HEK293 (cell line): Measurements from ENCODE around the gene LMAN1L.
A peak's percentile ranks its signal among the peaks of the same experiment; 100 is the strongest.

Source experiments
- KLF16 ChIP-seq: fragments of 450-650 bp; formaldehyde crosslinking; IDR thresholded peaks from 2 replicates; pipeline ENCODE4 v1.5.1; 2017; ENCODE audit warnings: missing biosample characterization, missing genetic modification characterization
- KLF7 ChIP-seq: fragments of 450-650 bp; formaldehyde crosslinking; IDR thresholded peaks from 2 replicates; pipeline ENCODE4 v1.5.1; 2016; ENCODE audit warnings: missing biosample characterization, missing genetic modification characterization, borderline replicate concordance
- MEIS1 ChIP-seq: sonication (generic); formaldehyde crosslinking; IDR thresholded peaks from 2 replicates; pipeline ENCODE4 v1.8.1; 2022; ENCODE audit warnings: missing genetic modification reagents, mild to moderate bottlenecking, borderline replicate concordance
- PRDM10 ChIP-seq: fragments of 450-650 bp; formaldehyde crosslinking; IDR thresholded peaks from 2 replicates; pipeline ENCODE4 v1.5.1; 2016; ENCODE audit warnings: missing biosample characterization, missing genetic modification characterization
- SETDB1 ChIP-seq: IDR thresholded peaks from one replicate; pipeline ENCODE4 v1.6.1; 2017; ENCODE audit warnings: mild to moderate bottlenecking, low read length, moderate library complexity, mixed read lengths; ENCODE audit not compliant: insufficient read length
- SP3 ChIP-seq: fragments of 450-650 bp; formaldehyde crosslinking; IDR thresholded peaks from 2 replicates; pipeline ENCODE4 v1.5.1; 2016; ENCODE audit warnings: missing biosample characterization, missing genetic modification characterization
- TCF7L2 ChIP-seq: IDR thresholded peaks from 2 replicates; pipeline ENCODE4 v1.6.1; 2011; ENCODE audit warnings: low read depth, mild to moderate bottlenecking, inconsistent platforms, low read length, moderate library complexity, borderline replicate concordance
- ZBTB17 ChIP-seq: fragments of 450-650 bp; formaldehyde crosslinking; IDR thresholded peaks from 2 replicates; pipeline ENCODE4 v1.5.1; 2016; ENCODE audit warnings: missing biosample characterization, missing genetic modification characterization
- ZBTB26 ChIP-seq: fragments of 450-650 bp; formaldehyde crosslinking; optimal IDR thresholded peaks from 2 replicates; pipeline ENCODE3; 2016; ENCODE audit warnings: missing biosample characterization, mild to moderate bottlenecking, missing genetic modification characterization
- ZBTB8A ChIP-seq: fragments of 450-650 bp; formaldehyde crosslinking; IDR thresholded peaks from 2 replicates; pipeline ENCODE4 v1.5.1; 2016; ENCODE audit warnings: missing biosample characterization, missing genetic modification characterization
- ZFHX2 ChIP-seq: fragments of 450-650 bp; formaldehyde crosslinking; conservative IDR thresholded peaks from 2 replicates; pipeline ENCODE4 v1.5.1; 2016; ENCODE audit warnings: missing biosample characterization, missing genetic modification characterization
- ZNF341 ChIP-seq: fragments of 450-650 bp; formaldehyde crosslinking; IDR thresholded peaks from 2 replicates; pipeline ENCODE4; 2016; ENCODE audit warnings: low read depth, missing biosample characterization, missing genetic modification characterization
- ZNF366 ChIP-seq: fragments of 450-650 bp; formaldehyde crosslinking; conservative IDR thresholded peaks from 2 replicates; pipeline ENCODE4 v1.5.1; 2016; ENCODE audit warnings: missing biosample characterization, missing genetic modification characterization
- ZNF501 ChIP-seq: fragments of 450-650 bp; formaldehyde crosslinking; IDR thresholded peaks from 2 replicates; pipeline ENCODE4 v1.5.1; 2016; ENCODE audit warnings: missing biosample characterization, missing genetic modification characterization
- ZNF518A ChIP-seq: fragments of 450-650 bp; formaldehyde crosslinking; conservative IDR thresholded peaks from 2 replicates; pipeline ENCODE4 v1.5.1; 2016; ENCODE audit warnings: low read depth, missing biosample characterization, missing genetic modification characterization
- ZNF629 ChIP-seq: fragments of 450-650 bp; formaldehyde crosslinking; IDR thresholded peaks from 2 replicates; pipeline ENCODE4 v1.5.1; 2017; ENCODE audit warnings: missing biosample characterization, missing genetic modification characterization
- TF ChIP-seq, protein P1 (sequence below): fragments of 450-650 bp; formaldehyde crosslinking; IDR thresholded peaks from 2 replicates; pipeline ENCODE4 v1.5.1; 2016; ENCODE audit warnings: missing biosample characterization, missing genetic modification characterization
- TF ChIP-seq, protein P2 (sequence below): fragments of 450-650 bp; formaldehyde crosslinking; IDR thresholded peaks from 2 replicates; pipeline ENCODE4 v1.5.1; 2016; ENCODE audit warnings: missing biosample characterization, missing genetic modification characterization

Gene LMAN1L

GRCh38 chr15:74781431-74782258, 31.0 kb upstream of the LMAN1L start, which contains the start of gene CSK (continued):
- TF ChIP-seq ZNF501 (tag by site-specific recombination) (peak; percentile 76), KLF7 (no peak), ZBTB26 (tag by site-specific recombination) (peak; percentile 16), SETDB1 (no peak), TCF7L2 (no peak), ZNF341 (tag by site-specific recombination) (peak; percentile 44; the same call in 1 of the 2 replicates), KLF16 (tag by site-specific recombination) (0 out of 2 replicates have a peak, but pooled peaks have one; percentile 23), ZNF366 (tag by site-specific recombination) (no peak), ZFHX2 (tag by site-specific recombination) (peak; percentile 70), ZNF518A (tag by site-specific recombination) (no peak), MEIS1 (CRISPR knock-in tag) (0 out of 2 replicates have a peak, but pooled peaks have one; percentile 7), ZNF629 (0 out of 2 replicates have a peak, but pooled peaks have one; percentile 31), ZBTB17 (tag by site-specific recombination) (peak; percentile 92), SP3 (tag by site-specific recombination) (peak; percentile 52), PRDM10 (tag by site-specific recombination) (no peak), ZBTB8A (tag by site-specific recombination) (0 out of 2 replicates have a peak, but pooled peaks have one; percentile 29)
- TF ChIP-seq, protein P1, sequence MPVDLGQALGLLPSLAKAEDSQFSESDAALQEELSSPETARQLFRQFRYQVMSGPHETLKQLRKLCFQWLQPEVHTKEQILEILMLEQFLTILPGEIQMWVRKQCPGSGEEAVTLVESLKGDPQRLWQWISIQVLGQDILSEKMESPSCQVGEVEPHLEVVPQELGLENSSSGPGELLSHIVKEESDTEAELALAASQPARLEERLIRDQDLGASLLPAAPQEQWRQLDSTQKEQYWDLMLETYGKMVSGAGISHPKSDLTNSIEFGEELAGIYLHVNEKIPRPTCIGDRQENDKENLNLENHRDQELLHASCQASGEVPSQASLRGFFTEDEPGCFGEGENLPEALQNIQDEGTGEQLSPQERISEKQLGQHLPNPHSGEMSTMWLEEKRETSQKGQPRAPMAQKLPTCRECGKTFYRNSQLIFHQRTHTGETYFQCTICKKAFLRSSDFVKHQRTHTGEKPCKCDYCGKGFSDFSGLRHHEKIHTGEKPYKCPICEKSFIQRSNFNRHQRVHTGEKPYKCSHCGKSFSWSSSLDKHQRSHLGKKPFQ (tag by site-specific recombination) = peak; percentile 35; the same call in 1 of the 2 replicates
- TF ChIP-seq, protein P2, sequence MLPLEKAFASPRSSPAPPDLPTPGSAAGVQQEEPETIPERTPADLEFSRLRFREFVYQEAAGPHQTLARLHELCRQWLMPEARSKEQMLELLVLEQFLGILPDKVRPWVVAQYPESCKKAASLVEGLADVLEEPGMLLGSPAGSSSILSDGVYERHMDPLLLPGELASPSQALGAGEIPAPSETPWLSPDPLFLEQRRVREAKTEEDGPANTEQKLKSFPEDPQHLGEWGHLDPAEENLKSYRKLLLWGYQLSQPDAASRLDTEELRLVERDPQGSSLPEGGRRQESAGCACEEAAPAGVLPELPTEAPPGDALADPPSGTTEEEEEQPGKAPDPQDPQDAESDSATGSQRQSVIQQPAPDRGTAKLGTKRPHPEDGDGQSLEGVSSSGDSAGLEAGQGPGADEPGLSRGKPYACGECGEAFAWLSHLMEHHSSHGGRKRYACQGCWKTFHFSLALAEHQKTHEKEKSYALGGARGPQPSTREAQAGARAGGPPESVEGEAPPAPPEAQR (tag by site-specific recombination) = no peak
